Fibroblast of lung (primary cell): ENCODE data around the gene PPP2R2D. TPM values are rescaled to one million over a fixed set of nuclear protein-coding genes. Genes with fewer than 3 reads are reported as not detected.
"Not testable (repeated sequence)": the region's sequence is repeated elsewhere in the genome, so short reads cannot be mapped to it uniquely, and the experiment has no call there.

Experiments
- DNase-seq, 2 donors: peaks; one replicate each; pipeline versions ENCODE4 v3.0.0 to v3.0.0-alpha.2; 2010; ENCODE audit warnings: low read depth in 2 of 2
- H2AFZ ChIP-seq: 2 replicates; pipeline ENCODE4 v1.5.1; 2012; ENCODE audit warnings: low read length, control low read depth, inconsistent platforms
- H3K27ac ChIP-seq: 2 replicates; pipeline ENCODE4 v1.5.1; 2011; ENCODE audit warnings: low read length, control low read depth; ENCODE audit not compliant: insufficient read depth
- H3K27me3 ChIP-seq: 2 replicates; pipeline ENCODE4 v1.5.1; 2011; ENCODE audit warnings: mild to moderate bottlenecking, low read length; ENCODE audit not compliant: control insufficient read depth, insufficient read depth
- H3K36me3 ChIP-seq: 2 replicates; pipeline ENCODE4 v1.5.1; 2011; ENCODE audit warnings: low read length; ENCODE audit not compliant: control insufficient read depth, insufficient read depth
- H3K4me1 ChIP-seq: 2 replicates; pipeline ENCODE4 v1.5.1; 2011; ENCODE audit warnings: low read length; ENCODE audit not compliant: control insufficient read depth, insufficient read depth; ENCODE audit errors: extremely low read depth
- H3K4me2 ChIP-seq: 2 replicates; pipeline ENCODE4 v1.5.1; 2011; ENCODE audit warnings: low read length, control low read depth; ENCODE audit not compliant: insufficient read depth; ENCODE audit errors: extremely low read depth
- H3K4me3 ChIP-seq, 4 experiments: fragments of 200-600 bp in 1 of 4; sonication (generic) in 1 of 4; replicated peaks in 1 of 4; 2 replicates each; pipeline ENCODE4 v1.5.1; 2011 to 2016; ENCODE audit warnings: low read length in 4 of 4, low read depth in 3 of 4, mild to moderate bottlenecking in 3 of 4, control low read depth in 2 of 4, inconsistent platforms in 1 of 4, mixed read lengths in 1 of 4; ENCODE audit not compliant: insufficient read depth in 1 of 4; ENCODE audit errors: control extremely low read depth in 1 of 4
- H3K79me2 ChIP-seq: 2 replicates; pipeline ENCODE4 v1.5.1; 2012; ENCODE audit warnings: mild to moderate bottlenecking, low read length, inconsistent platforms; ENCODE audit not compliant: control insufficient read depth, insufficient read depth
- H3K9ac ChIP-seq: 2 replicates; pipeline ENCODE4 v1.5.1; 2011; ENCODE audit warnings: mild to moderate bottlenecking, low read length, control low read depth; ENCODE audit not compliant: insufficient read depth
- H3K9me3 ChIP-seq: 2 replicates; pipeline ENCODE4 v1.5.1; 2012; ENCODE audit warnings: low read depth, low read length; ENCODE audit not compliant: control insufficient read depth, insufficient read depth
- H4K20me1 ChIP-seq: 2 replicates; pipeline ENCODE4 v1.5.1; 2011; ENCODE audit warnings: low read length; ENCODE audit not compliant: control insufficient read depth, insufficient read depth; ENCODE audit errors: extremely low read depth
- CTCF ChIP-seq, 2 donors: IDR thresholded peaks in 1 of 2; conservative IDR thresholded peaks in 1 of 2; 1 replicate in 1 of 2; 2 replicates in 1 of 2; pipeline ENCODE4 v1.5.1; 2011 to 2012; ENCODE audit warnings: low read length in 2 of 2, control low read depth in 1 of 2, inconsistent platforms in 1 of 2, low read depth in 1 of 2, mild to moderate bottlenecking in 1 of 2
- EZH2 ChIP-seq: IDR thresholded peaks from 2 replicates; pipeline ENCODE4 v1.5.1; 2012; ENCODE audit warnings: low read length, control low read depth, mild to moderate bottlenecking; ENCODE audit errors: missing control alignments
- polyA plus RNA-seq, 2 donors: library from polyadenylated mRNA; depleted of rRNA in 1 of 2; stranded (reverse) in 1 of 2; unstranded in 1 of 2; fragments of >200 nt; gene quantifications; 2 replicates each; pipeline ENCODE4 v1.2.1, GENCODE V29; 2011 to 2012; ENCODE audit warnings: missing spikeins in 1 of 2
- total RNA-seq: library from RNA; depleted of rRNA; stranded (reverse); fragments of >200 nt; gene quantifications from 2 replicates; pipeline ENCODE4 v1.2.1, GENCODE V29; 2014

The PPP2R2D gene
- total and polyA plus RNA-seq, 2 donors (not counting 1 experiment from before 2014, with no cell fraction given): 23.3 to 25.4 TPM

- Histone ChIP-seq H3K36me3 (no peaks in the 10 kb centered on the region), H3K79me2 (peaks cover 77% of the 10 kb centered on the region), H3K4me2 (no peak overlapping the region), H3K9ac (no peak overlapping the region), H3K27me3 (no peaks in the 10 kb centered on the region), H4K20me1 (no peaks in the 10 kb centered on the region), H2AFZ (no peak overlapping the region), H3K4me3 (no peak overlapping the region), H3K9me3 (no peaks in the 10 kb centered on the region), H3K27ac (no peak overlapping the region), H3K4me1 (peaks cover 2% of the 10 kb centered on the region)
- DNase-seq: no peak
- TF ChIP-seq EZH2 (no peak), CTCF (conservative IDR thresholded peaks at IDR 0.05 in 1 of 2, IDR thresholded peaks at IDR 0.05 in 1 of 2; ENCODE audit: low read depth in 1 of 2, low read length in 2 of 2) (no peak)
Measured at GRCh38 chr10:131912620-131913019, 11.8 kb downstream of the PPP2R2D start.

- H3K4me3 ChIP-seq: no peak overlapping the region
- no peaks in the 10 kb centered on the region for H3K27me3 ChIP-seq
- no peak for TF ChIP-seq EZH2
- TF ChIP-seq CTCF (conservative IDR thresholded peaks at IDR 0.05 in 1 of 2, IDR thresholded peaks at IDR 0.05 in 1 of 2; ENCODE audit: low read depth in 1 of 2, low read length in 2 of 2): no peak
- H3K4me2 ChIP-seq: no peak overlapping the region
- H3K9ac ChIP-seq: no peak overlapping the region
- no peak overlapping the region for H3K27ac ChIP-seq
- H3K79me2 ChIP-seq: peaks cover 69% of the 10 kb centered on the region
- H4K20me1 ChIP-seq: no peaks in the 10 kb centered on the region
- no peak overlapping the region for H2AFZ ChIP-seq
- DNase-seq: no peak
- no peaks in the 10 kb centered on the region for H3K4me1 ChIP-seq
- H3K36me3 ChIP-seq: no peaks in the 10 kb centered on the region
- H3K9me3 ChIP-seq: no peaks in the 10 kb centered on the region
Measured at GRCh38 chr10:131915484-131915883, 14.7 kb downstream of the PPP2R2D start.

GRCh38 chr10:131915990-131916766, 15.4 kb downstream of the PPP2R2D start:
- Histone ChIP-seq H3K4me1 (no peaks in the 10 kb centered on the region), H3K4me2 (no peak overlapping the region), H3K79me2 (peaks cover 66% of the 10 kb centered on the region), H3K9ac (no peak overlapping the region), H3K27ac (no peak overlapping the region), H3K36me3 (no peaks in the 10 kb centered on the region), H3K27me3 (no peaks in the 10 kb centered on the region), H3K4me3 (no peak overlapping the region), H4K20me1 (no peaks in the 10 kb centered on the region), H3K9me3 (no peaks in the 10 kb centered on the region), H2AFZ (no peak overlapping the region)
- DNase-seq: no peak
- TF ChIP-seq EZH2: no peak
- TF ChIP-seq CTCF (conservative IDR thresholded peaks at IDR 0.05 in 1 of 2, IDR thresholded peaks at IDR 0.05 in 1 of 2; ENCODE audit: low read depth in 1 of 2, low read length in 2 of 2): no peak

GRCh38 chr10:131916767-131917160, 16.0 kb downstream of the PPP2R2D start:
- not testable (repeated sequence) for H2AFZ ChIP-seq, H3K4me1 ChIP-seq, DNase-seq, H3K4me3 ChIP-seq, H3K27me3 ChIP-seq, H3K9me3 ChIP-seq, H3K36me3 ChIP-seq, H3K9ac ChIP-seq, H3K4me2 ChIP-seq, H4K20me1 ChIP-seq, H3K27ac ChIP-seq
- peaks cover 66% of the 10 kb centered on the region for H3K79me2 ChIP-seq
